HG03045 (cell line): Measurements from ENCODE around the gene TAPBPL.
"Not testable (repeated sequence)": the region's sequence is repeated elsewhere in the genome, so short reads cannot be mapped to it uniquely, and the experiment has no call there.

Source experiments
- ATAC-seq: cut with Tn5 transposase; IDR thresholded peaks from one replicate; pipeline ENCODE4 v1.9.1; 2021; ENCODE audit warnings: mild to moderate bottlenecking, moderate library complexity; ENCODE audit not compliant: unreplicated experiment

The TAPBPL gene

GRCh38 chr12:6451348-6452244 lies at the start of gene TAPBPL:
Gene TAPBPL, plus strand, starts transcription at chr12:6452042. Its CDS starts 207 bp downstream, at chr12:6452249.
- peak; percentile 63 for ATAC-seq

DNA sequence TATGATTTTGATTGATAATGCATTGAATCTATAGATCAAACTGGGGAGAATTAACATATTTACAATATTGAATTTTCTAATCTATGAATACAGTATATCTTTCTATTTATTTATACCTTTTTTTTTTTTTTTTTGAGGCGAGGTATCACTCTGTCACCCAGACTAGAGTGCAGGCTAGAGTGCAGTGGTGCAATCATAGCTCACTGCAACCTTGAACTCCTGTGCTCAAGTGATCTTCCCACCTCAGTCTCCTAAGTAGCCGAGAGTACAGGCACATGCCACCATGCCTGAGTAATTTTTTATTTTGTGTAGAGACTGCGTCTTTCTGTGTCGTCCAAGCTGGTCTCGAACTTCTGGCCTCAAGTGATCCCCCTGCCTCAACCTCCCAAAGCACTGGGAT lies 47.5 kb upstream of the TAPBPL start:
- no peak for ATAC-seq

DNA sequence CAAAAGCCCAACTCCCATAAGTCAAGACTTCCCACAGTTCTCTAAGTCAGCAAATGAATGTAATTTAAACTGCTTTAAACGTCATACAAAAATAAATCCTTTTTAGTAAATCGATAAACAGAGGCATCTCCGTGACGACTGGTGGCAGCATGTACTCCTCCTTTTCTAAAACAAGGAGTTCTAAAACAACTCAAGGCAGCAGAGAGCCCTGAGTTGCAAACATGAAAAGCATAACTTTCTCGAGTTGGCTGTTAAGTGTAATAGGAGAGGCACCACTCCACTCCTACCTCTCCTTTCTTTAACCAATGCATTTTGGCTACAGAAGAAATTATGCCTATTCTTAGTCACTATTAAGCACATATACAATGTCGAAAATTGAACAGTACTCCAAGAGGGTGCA lies 45.9 kb upstream of the TAPBPL start:
- no peak for ATAC-seq

DNA sequence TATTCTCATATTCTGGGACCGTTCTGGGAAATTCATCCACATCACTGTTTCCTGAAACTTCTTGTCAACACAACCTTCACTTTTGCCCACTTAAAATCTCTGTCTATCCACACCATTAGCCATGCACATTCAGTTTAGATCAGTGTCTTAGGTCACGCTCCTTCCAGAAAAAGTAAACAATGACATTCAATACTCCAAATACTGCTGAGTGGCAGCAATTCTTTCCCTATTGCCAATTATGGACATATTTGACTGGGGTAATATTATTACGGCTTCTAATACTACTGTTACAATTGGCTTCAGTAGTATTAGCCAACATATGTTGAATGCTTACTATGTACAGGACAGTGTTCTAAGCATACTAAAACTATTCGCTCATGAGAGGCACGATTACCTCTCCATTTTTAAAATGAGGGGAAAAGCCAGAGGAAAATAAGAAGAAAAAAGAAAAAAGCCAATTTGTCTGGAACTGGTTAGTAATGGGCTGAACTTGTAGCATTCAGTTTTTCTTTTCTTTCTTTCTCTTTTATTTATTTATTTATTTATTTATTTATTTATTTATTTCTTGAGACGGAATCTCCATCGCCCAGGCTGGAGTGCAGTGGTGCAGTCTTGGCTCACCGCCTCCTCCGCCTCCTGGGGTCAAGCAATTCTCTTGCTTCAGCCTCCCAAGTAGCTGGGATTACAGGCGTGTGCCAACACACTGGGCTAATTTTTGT lies 44.4 kb upstream of the TAPBPL start:
- ATAC-seq: no peak

DNA sequence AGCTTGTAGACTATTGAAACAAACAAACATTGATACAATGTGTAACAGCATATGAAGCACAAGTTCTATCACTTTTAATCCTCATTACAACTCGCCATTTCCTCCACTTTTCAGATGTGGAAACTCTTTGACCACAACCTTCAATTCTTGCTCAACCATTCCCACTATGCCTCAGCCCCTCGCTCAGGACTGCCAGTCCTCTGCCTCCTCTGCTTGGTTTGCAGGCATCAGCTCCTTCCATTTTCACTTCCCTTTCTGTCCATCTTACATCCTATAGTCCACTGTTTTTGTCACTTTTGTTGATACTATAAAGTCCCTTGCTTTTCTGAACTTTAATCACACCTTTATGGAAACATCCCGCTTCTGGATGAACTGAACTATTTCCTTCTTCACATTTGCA lies 35.2 kb upstream of the TAPBPL start:
- no peak for ATAC-seq

- no peak for ATAC-seq
Measured at GRCh38 chr12:6418796-6419195, 33.0 kb upstream of the TAPBPL start.

- no peak for ATAC-seq
Measured at GRCh38 chr12:6420364-6420763, 31.5 kb upstream of the TAPBPL start.

- no peak for ATAC-seq
Measured at GRCh38 chr12:6423267-6424007, 28.4 kb upstream of the TAPBPL start.

- no peak for ATAC-seq
Measured at GRCh38 chr12:6424008-6424347, 27.9 kb upstream of the TAPBPL start.

DNA sequence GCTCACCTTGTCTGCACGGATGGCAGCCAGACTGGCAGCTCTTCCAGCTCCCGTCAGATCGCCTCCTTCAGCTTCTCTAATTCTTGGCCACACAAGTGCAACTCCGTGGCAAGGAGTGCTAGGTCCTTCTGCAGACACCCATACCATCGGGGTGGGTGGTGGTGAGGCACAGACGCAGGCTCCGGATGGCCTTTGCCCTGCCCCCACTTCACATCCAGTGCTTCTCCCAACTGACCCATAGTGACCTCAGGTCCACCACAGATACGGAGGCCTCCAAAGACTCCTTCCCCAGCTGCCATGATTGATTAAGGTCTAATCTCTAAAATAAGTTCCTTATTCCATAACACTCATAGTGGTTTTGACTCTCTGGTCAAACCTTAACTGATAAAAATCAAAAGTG lies 27.0 kb upstream of the TAPBPL start:
- ATAC-seq: no peak

GRCh38 chr12:6425590-6426531 lies 26.0 kb upstream of the TAPBPL start:
- no peak for ATAC-seq

DNA sequence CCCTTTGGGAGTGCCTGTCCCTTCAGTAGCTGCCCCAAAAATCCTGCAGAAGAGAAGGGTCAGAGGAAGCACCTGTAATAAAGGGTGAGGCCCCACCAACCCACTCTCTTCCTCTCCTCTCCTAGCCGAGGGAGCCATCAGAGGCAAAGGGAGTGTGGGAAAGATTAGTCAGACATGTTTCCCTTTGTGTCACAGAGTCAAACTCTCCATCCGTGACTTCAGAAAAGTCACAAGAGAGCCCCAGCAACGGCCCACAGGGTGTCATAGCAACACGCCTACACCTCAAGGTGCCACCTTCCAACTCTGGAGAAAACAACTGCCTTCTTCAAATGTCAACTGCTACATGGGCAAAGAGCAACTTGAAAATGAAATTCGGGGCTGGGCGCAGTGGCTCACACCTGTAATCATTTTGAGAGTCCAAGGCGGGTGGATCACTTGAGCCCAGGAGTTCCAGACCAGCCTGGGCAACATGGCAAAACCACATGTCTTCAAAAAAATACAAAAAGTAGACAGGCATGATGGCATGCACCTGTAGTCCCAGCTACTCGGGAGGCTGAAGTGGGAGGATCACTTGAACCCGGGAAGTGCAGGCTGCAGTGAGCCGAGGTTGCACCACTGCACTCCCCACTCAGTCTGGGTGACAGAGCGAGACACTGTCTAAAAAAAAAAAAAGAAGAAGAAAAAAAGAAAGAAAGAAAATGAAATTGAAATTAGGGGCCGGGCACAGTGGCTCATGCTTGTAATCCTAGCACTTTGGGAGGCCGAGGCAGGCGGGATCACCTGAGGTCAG lies 24.8 kb upstream of the TAPBPL start:
- peak; percentile 51 for ATAC-seq

DNA sequence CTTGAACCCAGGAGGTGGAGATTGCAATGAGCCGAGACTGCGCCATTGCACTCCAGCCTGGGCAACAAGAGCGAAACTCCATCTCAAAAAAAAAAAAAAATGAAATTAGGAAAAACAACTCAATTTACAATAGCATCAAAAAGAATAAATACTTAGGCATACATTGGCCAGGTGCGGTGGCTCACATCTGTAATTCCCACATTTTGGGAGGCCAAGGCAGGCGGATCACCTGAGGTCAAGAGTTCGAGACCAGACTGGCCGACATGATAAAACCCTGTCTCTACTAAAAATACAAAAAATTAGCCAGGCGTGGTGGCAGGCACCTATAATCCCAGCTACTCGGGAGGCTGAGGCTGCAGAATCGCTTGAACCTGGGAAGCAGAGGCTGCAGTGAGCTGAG lies 24.0 kb upstream of the TAPBPL start:
- ATAC-seq: not testable (repeated sequence)

- ATAC-seq: no peak
Measured at GRCh38 chr12:6428326-6428725, 23.5 kb upstream of the TAPBPL start.

DNA sequence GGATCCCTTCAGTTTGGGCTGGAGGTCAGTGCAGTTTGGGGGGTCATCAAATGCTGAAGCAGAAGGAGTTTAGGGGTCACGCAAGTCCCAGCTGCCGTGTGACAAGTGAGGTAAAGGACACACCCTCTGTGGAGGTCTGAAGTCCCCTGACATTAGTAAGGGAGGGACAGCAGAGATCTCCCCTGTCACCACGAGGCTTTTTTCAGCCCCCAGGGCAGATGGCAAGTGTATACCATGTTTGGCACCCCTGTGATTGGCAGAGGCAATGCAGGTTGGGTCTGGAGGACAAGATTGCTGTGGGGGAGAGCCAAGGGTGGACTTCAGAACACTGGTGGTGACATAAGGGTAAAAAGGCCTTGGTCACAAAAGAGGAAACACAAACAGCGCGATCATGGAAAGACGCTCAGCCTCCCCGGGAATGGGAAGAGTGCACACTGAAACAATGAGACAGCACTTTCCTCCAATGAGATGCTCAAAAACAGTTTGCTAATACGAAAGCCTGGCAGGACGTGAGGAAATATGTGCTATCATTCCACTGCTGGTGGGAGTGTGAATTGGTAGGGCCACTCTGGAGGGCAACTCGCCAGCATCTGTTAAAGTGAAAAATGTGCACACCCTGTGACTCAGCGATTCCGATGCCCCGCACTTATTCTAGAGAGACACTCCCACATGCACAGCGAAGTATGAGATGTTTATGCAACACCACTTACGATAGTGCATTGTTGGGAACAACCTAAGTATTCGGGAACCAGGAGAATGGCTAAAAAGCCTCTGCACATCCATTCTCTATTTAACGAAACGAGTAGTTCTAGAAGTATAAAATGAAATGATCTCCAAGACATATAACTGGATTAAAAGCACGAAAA lies 21.5 kb upstream of the TAPBPL start:
- ATAC-seq: no peak

GRCh38 chr12:6432991-6433390 lies 18.9 kb upstream of the TAPBPL start:
- no peak for ATAC-seq

GRCh38 chr12:6434205-6435140 lies 17.4 kb upstream of the TAPBPL start:
- ATAC-seq: no peak
